OCI-LY7 (cell line): ENCODE measurements around the gene NOX3. TPM values are rescaled to one million over a fixed set of nuclear protein-coding genes. Genes with fewer than 3 reads are reported as not detected.

Source experiments
- BruUV-seq: library from RNA; stranded (reverse); fragments of 400-500 nt; replicated peaks from 2 replicates; lab custom pipeline; 2021; lab: Mats Ljungman, UMichigan
- CTCF ChIA-PET: fragments of 300-600 bp; sonication (Branson Sonifier 250); formaldehyde crosslinking; loops from one replicate; lab custom pipeline; 2022; ENCODE audit warnings: antibody characterized with exemption; ENCODE audit not compliant: unreplicated experiment; lab: Charles Lee
- POLR2A ChIA-PET: fragments of 300-600 bp; sonication (Branson Sonifier 250); formaldehyde crosslinking; loops from one replicate; lab custom pipeline; 2022; ENCODE audit warnings: antibody characterized with exemption; lab: Charles Lee
- DNase-seq: peaks from one replicate; pipeline ENCODE4 v3.0.0-alpha.2; 2015; ENCODE audit warnings: low spot score
- H2AFZ ChIP-seq: fragments of 200-600 bp; sonication (generic), shearing (Covaris generic); 2 replicates; pipeline ENCODE4 v1.6.1; 2014; ENCODE audit warnings: mild to moderate bottlenecking, antibody characterized with exemption, low read length, moderate library complexity
- H3K27ac ChIP-seq: fragments of 200-600 bp; sonication (generic); 2 replicates; pipeline ENCODE4 v1.5.1; 2014; ENCODE audit warnings: mixed run types, low read depth, mild to moderate bottlenecking, moderate library complexity, low read length, inconsistent platforms; ENCODE audit not compliant: poor library complexity, severe bottlenecking
- H3K36me3 ChIP-seq: fragments of 200-600 bp; sonication (generic); 2 replicates; pipeline ENCODE4 v1.6.1; 2014; ENCODE audit warnings: mild to moderate bottlenecking, antibody characterized with exemption, low read length, moderate library complexity, mixed read lengths; ENCODE audit not compliant: insufficient read depth
- H3K4me1 ChIP-seq: fragments of 200-600 bp; sonication (generic); 2 replicates; pipeline ENCODE4 v1.5.1; 2014; ENCODE audit warnings: mild to moderate bottlenecking, low read length; ENCODE audit not compliant: insufficient read depth, poor library complexity, severe bottlenecking
- H3K4me2 ChIP-seq: fragments of 200-600 bp; sonication (generic); 2 replicates; pipeline ENCODE4 v1.6.1; 2014; ENCODE audit warnings: mild to moderate bottlenecking, low read length
- H3K4me3 ChIP-seq: fragments of 200-600 bp; sonication (generic); 2 replicates; pipeline ENCODE4 v1.5.1; 2014; ENCODE audit warnings: mild to moderate bottlenecking, low read depth, low read length; ENCODE audit not compliant: poor library complexity, severe bottlenecking
- H3K79me2 ChIP-seq: fragments of 200-600 bp; sonication (generic); 2 replicates; pipeline ENCODE4 v1.6.1; 2016; ENCODE audit warnings: low read depth, mild to moderate bottlenecking, low read length, moderate library complexity, mixed read lengths; ENCODE audit not compliant: insufficient read depth
- H3K9me2 ChIP-seq: fragments of 200-600 bp; sonication (generic); 2 replicates; pipeline ENCODE4 v1.6.1; 2016; ENCODE audit warnings: mild to moderate bottlenecking, low read length, mixed read lengths; ENCODE audit not compliant: insufficient read depth
- H3K9me3 ChIP-seq: fragments of 200-600 bp; sonication (generic); 2 replicates; pipeline ENCODE4 v1.6.1; 2014; ENCODE audit warnings: mild to moderate bottlenecking, mixed run types, low read length, mixed read lengths
- H4K20me1 ChIP-seq: fragments of 200-600 bp; sonication (generic); 2 replicates; pipeline ENCODE4 v1.6.1; 2014; ENCODE audit warnings: mild to moderate bottlenecking, antibody characterized with exemption, low read length, moderate library complexity, mixed read lengths; ENCODE audit not compliant: insufficient read depth
- EZH2phosphoT487 ChIP-seq: fragments of 200-600 bp; sonication (generic); IDR thresholded peaks from 2 replicates; pipeline ENCODE4 v1.6.1; 2018; ENCODE audit warnings: low read depth, borderline replicate concordance, mild to moderate bottlenecking, mixed run types, antibody characterized with exemption, low read length, moderate library complexity, mixed read lengths
- intact Hi-C: fragments of 100-400 bp; cut with micrococcal nuclease; formaldehyde crosslinking; loops from one replicate; pipeline ENCODE4 v1.10.0; 2022; ENCODE audit not compliant: unreplicated experiment
- total RNA-seq, 2 experiments: library from RNA; depleted of rRNA in 1 of 2; stranded (reverse); fragments of >200 nt in 1 of 2; shearing (Covaris generic) in 1 of 2; gene quantifications; 2 replicates each; pipeline ENCODE4 v1.2.3, GENCODE V29; 2014 to 2022
- TF ChIP-seq, protein P1 (sequence below): fragments of 200-600 bp; sonication (generic); conservative IDR thresholded peaks from 2 replicates; pipeline ENCODE4 v1.5.1; 2014; ENCODE audit warnings: mild to moderate bottlenecking, antibody characterized with exemption, low read length, moderate library complexity, mixed read lengths

Gene NOX3
- total RNA-seq, 2 experiments from 2014 or later, result 0.22 TPM; not detected in 1

GRCh38 chr6:155389130-155389529 lies 66.5 kb downstream of the NOX3 start:
- H3K9me3 ChIP-seq, result no peaks in the 10 kb centered on the region
- H3K4me2 ChIP-seq, result no peak overlapping the region
- POLR2A ChIA-PET, result no interaction called here
- BruUV-seq, result no TSS peak
- H3K36me3 ChIP-seq, result no peaks in the 10 kb centered on the region
- no peak for DNase-seq
- H3K9me2 ChIP-seq, result no peaks in the 10 kb centered on the region
- no peak overlapping the region for H3K4me3 ChIP-seq
- no peaks in the 10 kb centered on the region for H4K20me1 ChIP-seq
- H2AFZ ChIP-seq, result no peak overlapping the region
- TF ChIP-seq EZH2phosphoT487, result no peak
- TF ChIP-seq, protein P1, sequence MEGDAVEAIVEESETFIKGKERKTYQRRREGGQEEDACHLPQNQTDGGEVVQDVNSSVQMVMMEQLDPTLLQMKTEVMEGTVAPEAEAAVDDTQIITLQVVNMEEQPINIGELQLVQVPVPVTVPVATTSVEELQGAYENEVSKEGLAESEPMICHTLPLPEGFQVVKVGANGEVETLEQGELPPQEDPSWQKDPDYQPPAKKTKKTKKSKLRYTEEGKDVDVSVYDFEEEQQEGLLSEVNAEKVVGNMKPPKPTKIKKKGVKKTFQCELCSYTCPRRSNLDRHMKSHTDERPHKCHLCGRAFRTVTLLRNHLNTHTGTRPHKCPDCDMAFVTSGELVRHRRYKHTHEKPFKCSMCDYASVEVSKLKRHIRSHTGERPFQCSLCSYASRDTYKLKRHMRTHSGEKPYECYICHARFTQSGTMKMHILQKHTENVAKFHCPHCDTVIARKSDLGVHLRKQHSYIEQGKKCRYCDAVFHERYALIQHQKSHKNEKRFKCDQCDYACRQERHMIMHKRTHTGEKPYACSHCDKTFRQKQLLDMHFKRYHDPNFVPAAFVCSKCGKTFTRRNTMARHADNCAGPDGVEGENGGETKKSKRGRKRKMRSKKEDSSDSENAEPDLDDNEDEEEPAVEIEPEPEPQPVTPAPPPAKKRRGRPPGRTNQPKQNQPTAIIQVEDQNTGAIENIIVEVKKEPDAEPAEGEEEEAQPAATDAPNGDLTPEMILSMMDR, result no peak
- intact Hi-C loops, result no loop called here
- H3K27ac ChIP-seq, result no peak overlapping the region
- H3K79me2 ChIP-seq, result no peaks in the 10 kb centered on the region
- CTCF ChIA-PET, result no interaction called here
- no peaks in the 10 kb centered on the region for H3K4me1 ChIP-seq

DNA sequence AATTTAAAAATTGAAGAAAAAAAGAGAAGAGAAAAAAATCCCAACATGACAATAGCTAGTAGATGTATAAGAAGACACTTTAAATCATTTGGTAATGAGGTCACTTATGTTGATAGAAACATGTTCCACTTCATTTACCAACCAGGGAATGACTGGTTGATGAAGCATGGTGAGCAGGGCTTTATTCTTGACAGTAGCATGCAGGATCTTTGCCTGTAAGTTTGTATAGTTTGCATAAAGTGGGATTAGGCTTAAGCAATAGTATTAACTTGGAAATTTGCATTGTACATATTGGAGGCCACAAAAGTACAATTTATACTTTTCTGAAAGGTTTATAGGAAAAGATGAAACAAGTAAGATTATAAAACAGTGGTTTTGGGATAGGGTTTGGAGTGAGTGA lies 67.0 kb downstream of the NOX3 start:
- CTCF ChIA-PET, result no interaction called here

GRCh38 chr6:155387481-155387880 lies 68.2 kb downstream of the NOX3 start:
- no peak overlapping the region for H2AFZ ChIP-seq
- no peaks in the 10 kb centered on the region for H3K79me2 ChIP-seq
- no peak for TF ChIP-seq EZH2phosphoT487
- TF ChIP-seq, protein P1, result no peak
- H3K27ac ChIP-seq, result no peak overlapping the region
- no peaks in the 10 kb centered on the region for H3K9me2 ChIP-seq
- ChIA-PET POLR2A (no interaction called here), CTCF (no interaction called here)
- H3K4me3 ChIP-seq, result no peak overlapping the region
- no peaks in the 10 kb centered on the region for H3K36me3 ChIP-seq
- DNase-seq, result no peak
- H4K20me1 ChIP-seq, result no peaks in the 10 kb centered on the region
- H3K4me2 ChIP-seq, result no peak overlapping the region
- BruUV-seq, result no TSS peak
- H3K9me3 ChIP-seq, result no peaks in the 10 kb centered on the region
- H3K4me1 ChIP-seq, result no peaks in the 10 kb centered on the region
- intact Hi-C loops, result no loop called here

More for the DNA sequence above, 67.0 kb downstream of the NOX3 start:
- no peaks in the 10 kb centered on the region for H3K4me1 ChIP-seq
- intact Hi-C loops, result no loop called here
- POLR2A ChIA-PET, result no interaction called here
- H3K4me2 ChIP-seq, result no peak overlapping the region
- no peak overlapping the region for H3K4me3 ChIP-seq
- no peaks in the 10 kb centered on the region for H3K79me2 ChIP-seq
- no TSS peak for BruUV-seq
- no peak overlapping the region for H3K27ac ChIP-seq
- no peaks in the 10 kb centered on the region for H4K20me1 ChIP-seq
- DNase-seq, result no peak
- H2AFZ ChIP-seq, result no peak overlapping the region
- TF ChIP-seq, protein P1, result no peak
- no peak for TF ChIP-seq EZH2phosphoT487
- H3K9me3 ChIP-seq, result no peaks in the 10 kb centered on the region
- H3K9me2 ChIP-seq, result no peaks in the 10 kb centered on the region
- H3K36me3 ChIP-seq, result no peaks in the 10 kb centered on the region
